CD4-positive, alpha-beta T cell treated with Interleukin-12 subunit alpha and Interleukin-12 subunit beta, for 1 hour (primary cell): ENCODE data around the gene OR5B21.

Source experiments
- DNase-seq: peaks from one replicate; pipeline ENCODE4 v3.0.0-alpha.2; 2020

OR5B21 gene

DNA sequence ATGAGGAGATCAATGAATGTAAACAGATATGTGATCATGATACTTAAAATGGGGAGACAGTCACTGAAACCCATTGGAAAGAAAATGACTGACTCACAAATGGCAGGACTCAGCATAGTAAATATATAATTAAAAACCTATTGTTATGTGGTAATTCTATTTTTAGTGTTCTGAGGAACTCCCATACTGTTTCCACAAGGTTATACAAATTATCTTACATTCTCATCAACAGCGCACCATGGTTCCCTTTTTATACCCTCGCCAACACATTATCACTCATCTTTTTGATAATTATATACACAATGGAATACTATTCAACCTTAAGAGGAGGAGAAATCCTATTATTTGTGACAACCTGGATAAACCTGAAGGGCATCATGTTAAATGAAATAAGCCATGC is 17.1 kb downstream of the OR5B21 start:
- no peak for DNase-seq

DNA sequence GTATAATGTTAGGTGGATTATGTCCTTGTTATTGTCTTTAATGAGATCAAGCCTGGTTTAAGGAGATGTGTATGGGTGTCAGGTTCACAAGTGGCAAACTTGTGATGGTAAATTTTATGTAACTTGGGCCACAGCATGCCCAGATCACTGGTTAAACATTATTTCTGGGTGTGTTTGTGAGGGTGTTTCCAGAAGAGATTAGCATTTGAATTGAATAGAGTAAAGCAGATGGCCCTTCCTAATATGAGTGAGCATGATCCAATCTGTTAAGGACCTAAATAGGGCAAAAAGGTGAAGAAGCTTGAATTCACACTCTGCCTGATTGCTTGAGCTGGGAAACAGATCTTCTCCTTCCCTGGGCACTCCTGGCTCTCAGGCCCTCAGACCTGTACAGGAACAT is 20.7 kb downstream of the OR5B21 start:
- no peak for DNase-seq

DNA sequence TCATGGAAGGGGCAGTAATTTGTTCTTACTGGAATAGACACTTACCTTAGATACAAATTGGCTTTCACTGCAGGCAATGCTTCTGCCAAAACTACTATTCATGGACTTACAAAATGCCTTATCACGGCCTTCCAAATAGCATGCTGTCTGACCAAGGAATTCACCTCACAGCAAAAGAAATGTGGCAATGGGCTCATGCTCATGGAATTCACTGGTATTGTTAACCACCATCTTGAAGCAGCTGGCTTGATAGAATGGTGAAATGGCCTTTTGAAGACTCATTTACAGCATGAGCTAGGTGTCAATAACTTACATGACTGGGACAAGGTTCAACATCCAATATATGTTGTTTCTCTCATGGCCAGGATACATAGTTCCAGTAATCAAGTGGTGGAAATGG is 21.9 kb downstream of the OR5B21 start:
- no peak for DNase-seq

DNA sequence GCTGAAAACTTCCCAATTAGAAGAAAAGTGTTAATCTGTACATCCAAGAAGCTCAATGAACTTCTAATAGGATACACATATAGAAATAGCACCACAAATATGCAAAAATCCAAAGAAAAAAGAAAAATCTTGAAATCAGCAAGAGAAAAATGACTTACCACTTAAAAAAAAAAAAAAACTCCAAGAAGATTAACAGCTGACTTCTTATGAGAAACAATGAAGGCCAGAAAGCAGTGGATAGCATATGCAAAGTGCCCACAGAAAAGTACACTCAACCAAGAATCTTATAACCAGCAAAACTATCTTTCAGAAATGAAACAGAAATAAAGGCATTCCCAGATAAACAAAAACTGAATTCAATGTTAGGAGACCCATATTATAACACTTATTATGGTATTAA is 36.0 kb downstream of the OR5B21 start:
- no peak for DNase-seq

- no peak for DNase-seq
Measured at GRCh38 chr11:58466293-58466692, 41.6 kb downstream of the OR5B21 start.

- DNase-seq = no peak
Measured at GRCh38 chr11:58465690-58466089, 42.2 kb downstream of the OR5B21 start.
